Measurements from ENCODE around the gene KCNQ1.

Gene KCNQ1

GRCh38 chr11:2652333-2653197, 207.8 kb downstream of the KCNQ1 start:
- DNase-seq (ENCODE audit: low read depth), result no peak

- DNase-seq (ENCODE audit: low read depth), result no peak
These were observed 208.4 kb downstream of the KCNQ1 start for GRCh38 chr11:2653198-2653551.

- DNase-seq (ENCODE audit: low read depth), result no peak
These were observed 209.3 kb downstream of the KCNQ1 start for GRCh38 chr11:2653930-2654739.

DNA sequence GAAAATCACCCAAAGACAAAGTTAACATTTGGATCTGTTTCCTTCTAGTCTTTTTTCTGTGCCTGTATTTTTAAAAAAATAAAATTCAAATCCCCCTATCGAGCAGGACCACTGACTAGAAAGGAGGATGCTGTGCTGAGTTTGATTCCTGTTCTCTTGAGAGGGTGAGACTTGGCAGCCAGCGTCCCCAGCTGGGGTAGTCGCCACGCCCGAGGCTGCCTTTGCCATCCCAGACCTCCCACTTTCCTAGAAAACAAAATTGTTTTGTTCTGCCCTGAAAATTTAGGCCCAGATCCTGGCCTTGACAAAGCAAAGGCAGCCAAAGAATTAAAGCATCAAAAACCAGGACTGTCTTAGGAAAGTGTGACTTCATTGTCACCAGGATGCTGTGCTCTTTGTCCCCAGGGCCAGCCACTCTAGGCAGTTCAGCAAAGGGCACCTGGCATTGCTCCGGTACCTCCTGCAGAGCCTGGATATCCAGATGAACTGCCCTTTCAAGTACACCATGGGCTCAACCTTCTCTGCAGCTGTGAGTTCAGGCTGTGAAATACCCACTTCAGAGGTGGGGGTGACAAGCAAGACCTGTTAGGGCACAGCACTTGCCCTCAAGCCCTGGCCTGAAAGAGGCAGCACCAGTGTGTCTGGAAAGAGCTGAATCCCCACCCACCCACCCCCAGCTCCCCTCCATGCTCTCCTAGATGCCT, 210.4 kb downstream of the KCNQ1 start:
- no peak for DNase-seq (ENCODE audit: low read depth)

- DNase-seq (ENCODE audit: low read depth), result no peak
These were observed 211.2 kb downstream of the KCNQ1 start for GRCh38 chr11:2655834-2656622.

- no peak for DNase-seq (ENCODE audit: low read depth)
These were observed 212.1 kb downstream of the KCNQ1 start for GRCh38 chr11:2656859-2657258.

DNA sequence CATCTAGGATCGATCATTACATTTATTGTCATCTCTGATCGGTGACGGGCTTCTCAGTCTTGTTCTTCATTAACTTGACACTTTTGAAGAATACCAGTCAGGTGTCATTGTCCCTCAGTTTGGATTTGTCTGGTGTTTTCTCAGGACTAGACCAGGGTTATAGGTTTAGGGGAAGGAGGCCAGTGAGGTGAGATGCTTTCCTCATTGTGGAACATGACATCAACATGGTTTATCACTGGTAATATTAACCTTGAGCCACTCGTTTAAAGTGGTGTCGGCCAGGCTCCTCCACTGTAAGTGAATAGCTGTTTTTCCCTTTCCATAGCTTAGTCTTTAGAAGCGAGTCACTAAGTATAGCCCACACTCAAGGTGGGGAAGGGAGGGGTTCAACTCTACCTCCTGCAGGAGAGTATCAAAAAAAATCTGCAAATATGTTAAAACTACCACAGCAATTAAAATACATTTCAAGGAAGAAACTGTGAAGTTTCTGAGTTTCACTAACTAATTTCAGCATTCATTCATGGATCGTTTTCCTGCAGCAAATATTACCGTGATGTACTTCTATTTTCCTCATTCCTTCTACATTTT, 213.0 kb downstream of the KCNQ1 start:
- DNase-seq (ENCODE audit: low read depth), result no peak

- no peak for DNase-seq (ENCODE audit: low read depth)
These were observed 215.6 kb downstream of the KCNQ1 start for GRCh38 chr11:2660357-2660939.

DNA sequence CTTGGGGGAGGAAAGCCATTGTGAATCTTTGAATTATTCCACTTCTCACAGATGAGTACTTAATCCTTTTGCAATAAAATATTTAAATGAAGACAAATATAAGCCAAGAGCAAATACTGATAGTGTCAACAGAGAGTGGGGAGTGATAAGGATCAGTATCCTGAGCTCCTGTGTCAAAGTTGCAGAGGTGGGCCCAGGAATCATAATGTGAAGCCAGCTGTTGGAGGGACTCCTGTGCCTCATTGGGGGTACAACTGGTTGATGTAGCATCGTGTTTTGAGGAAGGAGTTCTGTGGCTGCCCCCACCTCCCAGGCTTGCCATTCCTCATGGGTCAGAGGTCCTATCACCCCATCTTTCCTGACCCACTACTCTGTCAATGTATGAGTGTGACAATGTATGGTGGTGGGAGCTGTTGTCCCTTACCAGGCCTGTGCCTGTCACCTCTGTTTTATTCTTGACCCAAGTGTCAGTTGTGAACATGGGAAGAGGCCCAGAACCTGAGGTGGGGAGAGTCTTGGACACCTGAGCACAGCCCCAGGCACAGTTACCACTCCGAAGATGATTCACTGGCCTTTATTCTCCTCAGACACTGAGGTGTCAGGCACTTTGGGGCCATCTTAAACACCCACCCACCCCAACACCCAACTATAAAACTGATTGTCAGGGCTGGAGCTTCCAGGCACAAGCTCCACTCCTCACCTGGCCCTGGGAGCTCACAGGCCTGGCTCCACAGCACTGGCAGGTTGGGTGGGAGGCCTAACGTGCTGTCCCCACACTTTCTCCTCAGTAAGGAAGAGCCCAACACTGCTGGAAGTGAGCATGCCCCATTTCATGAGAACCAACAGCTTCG, 216.6 kb downstream of the KCNQ1 start:
- DNase-seq (ENCODE audit: low read depth), result no peak

DNA sequence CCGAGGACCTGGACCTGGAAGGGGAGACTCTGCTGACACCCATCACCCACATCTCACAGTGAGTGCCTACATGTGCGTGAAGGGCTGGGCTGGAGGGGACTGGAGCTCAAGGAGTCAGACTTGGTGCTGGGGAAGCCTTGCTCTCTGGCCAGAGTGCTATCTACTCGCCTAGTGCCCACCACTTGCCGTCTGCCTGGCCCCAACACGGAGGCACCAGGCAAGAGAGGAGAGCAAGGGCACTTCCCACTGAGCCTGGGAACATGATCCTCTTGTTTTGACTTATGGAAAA, 217.2 kb downstream of the KCNQ1 start:
- no peak for DNase-seq (ENCODE audit: low read depth)

DNA sequence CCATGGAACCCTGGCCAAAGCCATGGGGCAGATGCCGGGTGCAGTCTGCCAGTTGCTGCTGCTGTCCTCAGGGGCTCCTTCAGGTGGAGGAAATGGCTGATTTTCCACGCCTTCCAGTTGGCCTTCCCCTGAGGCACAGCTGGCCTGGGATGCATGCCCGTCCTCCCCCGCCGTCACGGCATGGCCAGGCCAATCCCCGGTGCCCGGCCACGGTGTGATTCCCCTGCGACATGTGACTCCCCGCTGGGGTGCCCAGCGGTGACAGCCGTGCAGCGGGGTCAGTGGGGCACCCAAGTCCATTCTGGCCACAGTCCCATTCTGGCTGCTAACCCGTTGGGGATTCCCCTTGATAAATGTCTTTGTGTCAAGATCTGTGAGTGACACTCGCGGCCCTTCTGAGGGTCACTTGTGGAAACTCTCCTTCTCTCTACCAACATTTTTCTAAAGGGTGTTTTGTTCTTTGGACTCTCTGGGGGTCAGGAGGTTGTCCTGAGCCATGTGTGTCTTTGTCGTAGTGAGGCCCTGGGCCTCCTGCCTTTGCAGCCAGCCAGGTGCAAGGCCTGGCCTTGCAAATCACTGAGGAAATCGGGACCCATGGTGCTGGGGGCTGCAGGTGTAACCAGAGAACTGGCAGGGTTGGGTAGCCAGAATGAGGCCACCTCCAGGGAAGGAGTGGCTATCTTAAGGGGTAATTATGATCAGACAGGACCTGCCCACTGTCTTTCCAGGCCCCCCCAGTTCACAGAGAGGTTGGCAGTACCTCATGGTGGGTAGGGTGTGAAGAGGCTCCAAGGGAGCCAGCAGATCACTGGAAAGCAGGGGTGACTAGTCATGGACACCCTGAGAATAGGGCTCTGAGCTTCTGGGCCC, 217.9 kb downstream of the KCNQ1 start:
- no peak for DNase-seq (ENCODE audit: low read depth)

GRCh38 chr11:2663506-2663905, 218.7 kb downstream of the KCNQ1 start:
- no peak for DNase-seq (ENCODE audit: low read depth)

GRCh38 chr11:2663915-2664314, 219.1 kb downstream of the KCNQ1 start:
- DNase-seq (ENCODE audit: low read depth), result no peak

DNA sequence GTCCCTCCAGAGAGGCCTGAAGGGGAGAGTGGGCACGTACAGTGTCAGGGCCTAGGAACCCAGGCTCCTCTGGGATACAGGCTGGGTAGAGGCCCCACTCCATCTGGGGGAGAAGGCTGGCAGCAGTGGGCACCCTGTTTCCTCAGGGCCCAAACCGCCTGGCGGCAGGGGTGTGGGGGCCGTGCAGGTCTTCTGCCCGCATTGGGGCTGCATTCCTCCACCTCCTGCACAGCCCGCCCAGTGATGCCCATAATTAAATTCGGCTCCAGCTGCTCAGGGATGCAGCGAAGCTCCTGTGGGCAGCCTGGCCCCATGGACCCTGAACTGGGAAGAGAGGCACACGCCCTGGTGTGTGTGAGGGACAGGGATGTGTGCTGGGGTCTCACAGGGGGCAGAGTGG, 219.6 kb downstream of the KCNQ1 start:
- DNase-seq (ENCODE audit: low read depth), result no peak

GRCh38 chr11:2664791-2665525, 220.2 kb downstream of the KCNQ1 start:
- DNase-seq (ENCODE audit: low read depth), result no peak

DNA sequence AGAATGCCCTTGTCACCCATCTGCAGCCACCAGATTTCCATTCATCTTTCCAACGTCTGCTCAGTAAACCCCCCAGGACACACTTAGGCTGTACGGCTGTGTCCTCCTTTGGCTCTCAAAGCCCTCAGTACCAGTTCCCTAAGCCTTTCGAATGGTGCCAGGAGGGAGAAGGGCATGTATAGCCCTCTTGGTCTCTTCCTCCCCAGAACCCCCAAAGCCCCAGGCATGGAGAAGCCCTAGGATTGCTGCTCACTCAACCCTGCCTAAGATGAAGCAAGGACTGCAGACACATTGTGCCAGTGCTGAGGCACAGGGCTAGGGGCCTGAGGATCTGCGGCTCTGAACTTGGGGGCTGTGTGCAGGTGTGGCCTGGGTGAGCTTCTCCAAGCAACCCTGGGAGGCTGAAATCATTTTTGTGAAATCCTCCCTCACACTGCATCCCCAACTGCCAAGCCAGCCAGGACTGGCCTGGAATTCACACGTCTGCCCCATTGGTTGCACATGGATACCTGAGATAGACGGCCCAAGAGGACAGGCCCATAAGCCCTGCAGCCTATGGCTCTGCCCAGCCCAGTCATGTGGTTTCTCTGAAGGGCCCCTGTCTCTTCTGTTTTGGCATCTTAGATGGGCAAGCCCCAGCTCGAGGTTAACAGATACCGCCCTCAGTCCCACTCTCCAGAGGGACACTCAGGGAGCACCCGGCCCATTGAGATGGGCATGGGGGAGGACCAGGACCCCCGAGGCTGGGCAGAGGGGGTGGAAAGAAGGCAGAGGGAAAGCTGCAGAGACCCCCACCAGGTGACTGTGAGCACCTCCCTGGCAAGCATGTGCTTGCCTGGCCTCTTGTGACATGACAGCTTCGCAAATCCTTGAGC, 221.0 kb downstream of the KCNQ1 start:
- no peak for DNase-seq (ENCODE audit: low read depth)

DNA sequence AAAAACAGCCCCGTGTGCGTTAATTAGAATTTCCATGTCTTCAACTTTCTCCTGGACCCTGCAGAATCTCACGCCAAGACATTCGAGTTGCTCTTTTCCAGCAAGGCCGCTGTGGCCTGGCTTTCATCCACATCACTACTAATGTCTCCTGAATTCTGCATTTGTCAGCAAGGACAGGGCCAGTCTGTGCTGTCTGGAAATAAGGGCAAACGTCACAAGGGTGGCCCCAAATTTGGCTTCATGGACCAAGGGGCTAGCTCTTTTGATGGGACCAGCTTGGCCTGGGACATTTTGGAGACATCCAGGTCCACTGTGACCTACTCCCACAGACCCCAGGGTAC, 221.6 kb downstream of the KCNQ1 start:
- DNase-seq (ENCODE audit: low read depth), result no peak
